AG04449 (cell line): ENCODE results near the gene MEGF11.
"Not testable (repeated sequence)": the region's sequence is repeated elsewhere in the genome, so short reads cannot be mapped to it uniquely, and the experiment has no call there.

Experiments
- CTCF ChIA-PET: fragments of 350-600 bp; formaldehyde crosslinking; extraction: SDS; loops from one replicate; lab custom pipeline; 2021; ENCODE audit warnings: antibody characterized with exemption; lab: Yijun Ruan, JAX
- POLR2A ChIA-PET: fragments of 400-600, 350-600 bp; formaldehyde crosslinking; extraction: SDS; loops from one replicate; lab custom pipeline; 2020; ENCODE audit warnings: antibody characterized with exemption, inconsistent platforms; lab: Yijun Ruan, JAX
- DNase-seq: peaks from one replicate; pipeline ENCODE4 v3.0.0-alpha.2; 2010; ENCODE audit warnings: low read depth, low spot score
- H3K4me3 ChIP-seq: 2 replicates; pipeline ENCODE4 v1.5.1; 2011; ENCODE audit warnings: low read depth, mild to moderate bottlenecking, control low read depth, low read length
- CTCF ChIP-seq: IDR thresholded peaks from one replicate; pipeline ENCODE4 v1.5.1; 2011; ENCODE audit warnings: mild to moderate bottlenecking, moderate library complexity, low read length, control low read depth, inconsistent platforms; ENCODE audit not compliant: insufficient read depth; ENCODE audit errors: missing control alignments

MEGF11 gene

GRCh38 chr15:66252685-66253417, 699 bp downstream of the MEGF11 start:
- ChIA-PET CTCF (interaction anchor here (0.6 to 3.2 kb wide), 6 partner anchors 9 to 315 kb away, joined by 3 to 14 read pairs (median 4); no protein-coding TSS in a partner anchor), POLR2A (no interaction called here)
- TF ChIP-seq CTCF, result no peak
- no peak for DNase-seq
- H3K4me3 ChIP-seq, result peak overlapping the region; percentile 52

GRCh38 chr15:66251790-66252684, 1.5 kb downstream of the MEGF11 start:
- TF ChIP-seq CTCF, result peak; percentile 82
- no peak for DNase-seq
- CTCF ChIA-PET, result interaction anchor here (0.6 to 3.2 kb wide), 7 partner anchors 8 to 315 kb away, joined by 3 to 14 read pairs (median 5); no protein-coding TSS in a partner anchor
- H3K4me3 ChIP-seq, result peak overlapping the region; percentile 52
- POLR2A ChIA-PET, result no interaction called here

GRCh38 chr15:66251065-66251789, 2.3 kb downstream of the MEGF11 start:
- ChIA-PET CTCF (interaction anchor here (1.0 to 3.2 kb wide), 8 partner anchors 8 to 248 kb away, joined by 3 to 14 read pairs (median 4); no protein-coding TSS in a partner anchor), POLR2A (no interaction called here)
- TF ChIP-seq CTCF, result no peak
- DNase-seq, result no peak
- H3K4me3 ChIP-seq, result no peak overlapping the region

- POLR2A ChIA-PET, result no interaction called here
- no peak for DNase-seq
- no peak for TF ChIP-seq CTCF
- H3K4me3 ChIP-seq, result no peak overlapping the region
- CTCF ChIA-PET, result interaction anchor here (1.6 to 3.2 kb wide), 2 partner anchors 13 to 15 kb away, joined by 3 to 14 read pairs; no protein-coding TSS in a partner anchor
Observed at GRCh38 chr15:66249605-66250174, 3.9 kb downstream of the MEGF11 start.

GRCh38 chr15:66246937-66247336, 6.6 kb downstream of the MEGF11 start:
- DNase-seq, result no peak
- TF ChIP-seq CTCF, result no peak
- H3K4me3 ChIP-seq, result no peak overlapping the region
- POLR2A ChIA-PET, result no interaction called here
- CTCF ChIA-PET, result no interaction called here

- DNase-seq, POLR2A ChIA-PET, CTCF ChIA-PET: not testable (repeated sequence)
Observed at GRCh38 chr15:66245832-66246231, 7.7 kb downstream of the MEGF11 start.

More at GRCh38 chr15:66245832-66246231, 7.7 kb downstream of the MEGF11 start:
- H3K4me3 ChIP-seq, result not testable (repeated sequence)
